Amygdala (tissue), 56 donors: ENCODE measurements around the gene ACTN3.
A peak's percentile ranks its signal among the peaks of the same experiment; 100 is the strongest.
"Not testable (repeated sequence)": the region's sequence is repeated elsewhere in the genome, so short reads cannot be mapped to it uniquely, and the experiment has no call there.

ENCODE experiments used
- DNase-seq, 56 donors: peaks; one replicate each; lab custom pipeline; 2025; lab: John Stamatoyannopoulos, UW

The ACTN3 gene

DNA sequence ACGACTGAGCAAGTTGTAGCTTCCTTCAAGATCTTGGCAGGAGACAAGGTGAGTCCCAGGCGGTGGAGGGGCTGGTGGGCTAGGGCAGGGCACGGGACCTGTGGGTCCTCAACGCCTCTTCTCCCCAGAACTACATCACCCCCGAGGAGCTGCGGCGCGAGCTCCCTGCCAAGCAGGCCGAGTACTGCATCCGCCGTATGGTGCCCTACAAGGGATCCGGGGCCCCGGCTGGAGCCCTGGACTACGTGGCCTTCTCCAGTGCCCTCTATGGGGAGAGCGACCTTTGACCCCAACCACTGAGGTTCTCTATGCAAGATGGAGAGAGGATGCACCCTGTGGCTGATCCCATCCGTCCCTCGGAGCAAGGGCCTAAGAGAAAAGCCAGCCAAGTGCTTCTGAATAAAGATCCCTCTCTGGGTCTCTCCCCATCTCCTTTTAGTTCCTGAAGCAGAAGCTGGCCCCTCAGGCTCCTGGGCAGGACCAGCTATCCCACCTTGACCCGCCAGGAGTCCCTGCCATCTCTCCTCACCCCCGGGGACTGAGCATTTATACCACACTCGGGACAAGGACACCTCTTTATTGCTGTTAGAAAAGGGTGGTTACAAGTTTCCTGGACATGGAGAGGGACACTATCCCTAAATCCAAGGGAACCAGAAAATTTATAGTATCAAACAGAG, 16.3 kb downstream of the ACTN3 start:
- DNase-seq: no peak

- DNase-seq: no peak
Measured at GRCh38 chr11:66563832-66564231, 17.1 kb downstream of the ACTN3 start.

DNA sequence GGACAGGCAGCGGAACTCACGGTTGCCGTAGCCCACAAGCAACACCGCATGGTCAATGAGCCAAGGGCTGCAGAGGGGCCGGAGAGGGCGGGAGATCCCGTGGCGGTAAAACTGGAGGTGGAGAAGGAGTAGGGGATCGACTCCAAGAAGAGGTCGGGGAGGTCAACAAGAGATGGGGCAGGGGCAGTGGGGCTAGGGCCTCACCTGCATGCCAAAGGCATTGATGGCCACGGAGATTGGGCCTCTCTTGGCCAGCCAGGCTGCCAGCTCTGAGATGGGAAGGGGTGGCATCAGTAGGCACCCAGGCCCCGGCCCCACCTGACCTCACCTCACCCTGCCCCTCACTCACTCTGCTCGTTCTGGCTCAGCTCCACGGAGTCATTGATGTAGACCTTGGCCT, 17.8 kb downstream of the ACTN3 start:
- DNase-seq: no peak

- DNase-seq: no peak
Measured at GRCh38 chr11:66564984-66565383, 18.3 kb downstream of the ACTN3 start.

GRCh38 chr11:66566221-66566620, 19.5 kb downstream of the ACTN3 start:
- no peak for DNase-seq

DNA sequence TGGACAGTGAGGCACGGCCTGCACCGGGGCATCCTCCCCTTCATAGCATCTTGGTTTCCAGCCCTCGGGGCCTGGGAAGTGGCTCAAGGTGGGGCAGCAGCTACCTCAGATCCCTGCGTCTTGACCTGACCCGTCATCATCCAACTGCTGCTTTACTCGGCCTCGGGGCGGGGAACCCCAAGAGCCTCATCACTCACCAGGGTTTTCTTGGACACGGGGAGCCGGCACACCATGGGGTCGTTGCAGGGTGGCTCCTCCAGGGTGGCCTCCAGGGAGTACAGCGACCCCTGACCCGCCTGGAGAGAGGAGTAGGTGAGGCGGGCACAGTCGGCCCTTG, 21.1 kb downstream of the ACTN3 start:
- no peak for DNase-seq

- peak; percentile 55 to 96 (median 86) for DNase-seq
Measured at GRCh38 chr11:66568124-66568916, 21.6 kb downstream of the ACTN3 start, which contains the start of gene CTSF. TSS of gene CTSF (minus strand) at chr11:66568606. CDS start at chr11:66568486, 120 bp downstream.

- DNase-seq: no peak
Measured at GRCh38 chr11:66569076-66569475, 22.4 kb downstream of the ACTN3 start.

GRCh38 chr11:66570079-66570849, 23.6 kb downstream of the ACTN3 start:
- DNase-seq: no peak

DNA sequence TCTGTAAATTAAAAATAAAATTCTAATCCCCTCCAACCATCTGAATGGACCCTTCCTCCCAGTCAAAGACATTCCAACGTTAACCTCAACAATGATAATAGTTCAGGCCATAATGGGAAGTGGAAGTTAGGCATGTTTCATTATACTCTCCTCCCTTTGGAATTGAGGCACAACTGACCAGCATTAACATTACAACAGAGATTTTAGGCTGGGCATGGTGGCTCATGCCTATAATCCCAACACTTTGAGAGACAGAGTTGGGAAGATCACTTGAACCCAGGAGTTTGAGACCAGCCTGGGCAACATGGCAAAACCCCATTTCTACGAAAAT, 24.1 kb downstream of the ACTN3 start:
- DNase-seq: no peak

DNA sequence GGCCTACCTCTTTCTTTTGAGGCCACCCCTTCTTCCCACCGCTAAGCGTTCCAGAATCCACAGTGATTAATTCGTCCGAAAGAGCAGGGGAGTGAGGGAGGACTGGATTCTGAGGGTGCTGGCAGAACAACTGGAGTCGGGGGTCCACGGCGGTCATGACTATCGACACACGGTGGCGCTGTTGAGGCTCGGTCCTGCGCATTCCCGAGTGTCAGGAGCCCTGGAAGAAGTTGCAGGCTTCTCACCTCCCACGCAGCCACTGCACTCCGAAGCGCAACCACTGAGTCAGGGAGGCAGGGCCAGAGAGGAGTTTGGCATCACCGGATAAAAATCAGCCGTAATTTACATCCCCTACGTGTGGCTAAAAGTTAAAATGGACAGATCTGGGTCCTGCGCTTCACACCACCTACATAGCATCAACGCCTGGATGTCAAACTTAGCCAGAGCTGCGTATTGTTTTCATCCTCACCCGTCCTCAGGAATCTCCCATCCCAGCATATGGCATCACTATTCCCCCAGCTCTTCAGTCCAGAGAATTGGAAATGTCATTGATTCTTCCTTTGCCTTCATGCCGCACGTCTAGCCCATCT, 32.4 kb downstream of the ACTN3 start:
- DNase-seq: peak in 46 of 56 donors; percentile 4 to 77 (median 47)

GRCh38 chr11:66580803-66581202, 34.1 kb downstream of the ACTN3 start:
- no peak for DNase-seq

DNA sequence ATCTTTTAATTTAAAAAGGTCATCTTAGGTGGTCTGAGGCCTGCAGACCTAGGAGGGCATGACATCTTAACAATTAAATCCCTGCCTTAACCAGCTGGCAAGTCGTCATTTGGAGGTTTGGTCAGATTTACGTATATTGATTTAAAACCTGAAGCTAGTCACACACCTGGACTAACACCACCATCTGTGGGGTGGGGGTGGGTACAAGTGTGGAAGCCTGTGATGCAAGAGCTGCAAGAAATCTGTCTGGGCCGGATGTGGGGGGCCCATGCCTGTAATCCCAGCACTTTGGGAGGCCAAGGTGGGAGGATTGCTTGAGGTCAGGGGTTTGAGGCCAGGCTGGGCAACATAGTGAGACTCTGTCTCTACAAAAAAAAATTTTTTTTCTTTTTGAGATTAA, 34.6 kb downstream of the ACTN3 start:
- no peak for DNase-seq

DNA sequence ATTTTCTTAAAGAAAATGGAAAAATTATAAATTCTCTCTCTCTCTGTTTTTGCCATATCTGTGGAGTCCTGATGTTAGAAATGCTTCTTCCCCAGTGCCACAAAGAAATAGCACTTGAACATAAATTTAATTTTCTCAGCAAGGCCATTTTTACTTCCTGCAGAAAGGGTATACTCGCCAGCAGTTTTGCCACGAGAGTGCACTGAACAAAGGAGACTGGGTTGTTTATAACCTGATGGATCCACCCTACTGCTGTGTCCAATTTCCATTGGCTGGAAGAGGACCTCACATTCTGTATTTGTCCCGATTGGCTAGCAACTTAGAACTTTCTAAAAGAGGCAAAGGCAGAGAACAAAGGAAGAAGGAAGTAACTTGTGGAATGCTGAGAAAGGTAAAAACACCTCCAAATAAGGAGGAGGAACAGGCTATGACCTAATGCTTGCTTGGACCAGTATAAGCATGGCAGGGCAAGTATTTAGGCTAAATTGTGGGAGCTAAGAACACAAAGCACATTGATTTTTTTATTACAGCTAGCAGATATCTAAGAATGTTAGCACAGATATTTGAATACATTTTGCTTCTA, 36.0 kb downstream of the ACTN3 start:
- DNase-seq: not testable (repeated sequence)

DNA sequence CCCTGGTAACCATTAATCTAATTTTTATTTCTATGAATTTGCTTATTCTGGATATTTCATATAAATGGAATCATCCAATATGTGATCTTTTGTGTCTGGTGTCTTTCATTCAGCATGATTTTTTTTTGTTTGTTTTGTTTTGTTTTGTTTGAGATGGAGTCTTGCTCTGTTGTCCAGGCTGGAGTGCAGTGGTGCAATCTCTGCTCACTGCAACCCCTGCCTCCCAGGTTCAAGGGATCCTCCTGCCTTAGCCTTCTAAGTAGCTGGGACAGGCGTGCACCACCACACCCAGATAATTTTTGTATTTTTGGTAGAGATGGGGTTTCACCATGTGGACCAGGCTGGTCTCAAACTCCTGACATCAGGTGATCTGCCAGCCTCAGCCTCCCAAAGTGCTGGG, 38.7 kb downstream of the ACTN3 start:
- not testable (repeated sequence) for DNase-seq

DNA sequence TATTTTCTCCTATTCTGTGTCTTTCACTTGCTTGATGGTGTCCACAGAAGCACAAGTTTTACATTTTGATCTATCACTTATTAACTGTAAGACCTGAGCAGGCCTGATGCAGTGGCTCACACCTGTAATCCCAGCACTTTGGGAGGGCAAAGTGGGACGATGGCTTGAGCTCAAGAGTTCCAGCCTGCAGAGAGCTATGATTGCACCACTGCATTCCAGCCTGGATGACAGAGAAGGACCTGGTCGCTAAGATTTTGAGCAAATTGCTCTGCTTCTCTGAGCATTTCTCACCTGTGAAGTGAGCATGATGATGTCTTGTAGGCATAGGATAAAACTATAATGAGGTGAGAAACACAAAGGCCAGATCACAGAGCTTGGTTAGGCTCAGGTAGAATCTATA, 39.4 kb downstream of the ACTN3 start:
- DNase-seq: no peak

GRCh38 chr11:66589315-66589714, 42.6 kb downstream of the ACTN3 start:
- DNase-seq: not testable (repeated sequence)

DNA sequence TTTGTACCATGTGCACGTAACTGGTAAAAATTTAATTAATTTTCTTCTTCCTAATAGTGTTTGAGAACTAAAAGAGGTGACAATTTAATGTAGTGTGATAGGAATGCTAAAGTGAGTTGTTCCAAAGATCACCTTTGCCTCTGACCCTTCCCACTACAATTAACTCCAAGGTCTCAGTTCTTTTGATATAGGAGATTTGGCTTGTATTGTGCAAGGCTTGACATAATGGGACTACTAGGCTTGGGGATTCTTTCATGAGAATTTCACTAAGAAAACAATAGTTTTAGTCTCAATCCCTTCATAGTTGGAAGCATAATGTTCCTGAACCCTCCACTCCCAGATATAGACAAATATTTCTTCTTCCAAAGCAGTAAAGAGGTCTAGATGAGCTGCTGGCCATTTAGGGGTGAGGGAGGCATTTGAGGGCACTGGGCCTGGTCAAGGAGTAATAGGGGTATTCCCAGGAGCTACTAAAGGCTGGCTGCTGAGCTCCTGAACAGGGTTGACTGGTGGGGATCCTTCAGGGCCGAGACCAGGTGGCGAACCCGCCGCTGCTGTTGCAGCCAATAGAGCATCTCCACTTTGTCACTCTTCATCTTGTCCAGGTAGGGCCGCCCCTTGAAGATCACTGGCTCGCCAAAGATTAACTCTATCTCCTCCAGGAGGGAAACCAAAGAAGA, 43.4 kb downstream of the ACTN3 start:
- no peak for DNase-seq

DNA sequence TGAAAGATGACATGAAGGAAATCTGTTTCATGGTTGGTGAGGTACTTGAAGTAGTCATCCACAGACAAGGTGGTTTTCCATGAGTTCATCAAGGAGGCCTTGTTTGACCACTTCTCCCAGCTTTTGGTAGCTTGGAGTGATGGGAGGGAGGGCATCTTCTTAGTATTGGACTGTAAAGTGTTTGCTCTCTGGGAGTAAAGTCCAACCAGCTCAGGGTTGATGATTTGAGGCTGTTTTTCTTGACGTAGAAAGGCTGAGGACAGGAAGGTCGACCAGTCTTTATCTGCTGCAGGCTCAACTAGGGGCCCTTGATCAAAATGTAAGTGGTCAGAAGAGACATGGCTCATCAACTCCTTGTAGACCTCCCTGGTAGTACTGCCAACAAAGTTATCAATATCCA, 44.5 kb downstream of the ACTN3 start:
- DNase-seq: no peak
